Dermis microvascular lymphatic vessel endothelial cell (primary cell): ENCODE results near the gene SH2D3C. TPM values are rescaled to one million over a fixed set of nuclear protein-coding genes. Genes with fewer than 3 reads are reported as not detected.

ENCODE experiments used
- DNase-seq, 2 donors: peaks; one replicate each; pipeline versions ENCODE4 v3.0.0 to v3.0.0-alpha.2; 2010; ENCODE audit warnings: low read depth in 2 of 2
- total RNA-seq: library from RNA; depleted of rRNA; stranded (reverse); fragments of >200 nt; gene quantifications from 2 replicates; pipeline ENCODE4 v1.2.1, GENCODE V29; 2014

Gene SH2D3C
- total RNA-seq, 1 donor from 2014 or later = 61.5 TPM

GRCh38 chr9:127808347-127809001 is 30.0 kb upstream of the SH2D3C start:
- no peak for DNase-seq

DNA sequence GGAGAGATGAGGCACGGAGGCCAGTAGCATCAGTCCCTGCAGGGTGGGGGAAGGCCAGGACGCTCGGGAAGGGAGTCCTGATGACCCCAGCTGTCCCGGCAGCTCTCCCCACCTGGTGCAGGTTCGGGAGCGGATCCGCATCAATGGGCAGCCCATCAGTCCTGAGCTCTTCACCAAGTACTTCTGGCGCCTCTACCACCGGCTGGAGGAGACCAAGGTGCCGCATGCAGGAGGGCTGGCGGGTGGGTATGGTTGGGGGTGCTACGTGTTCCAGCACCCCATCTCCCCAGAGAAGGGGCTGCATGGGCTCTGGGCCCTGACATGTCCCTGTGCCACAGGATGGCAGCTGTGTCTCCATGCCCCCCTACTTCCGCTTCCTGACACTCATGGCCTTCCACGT is 28.4 kb upstream of the SH2D3C start:
- DNase-seq = no peak

DNA sequence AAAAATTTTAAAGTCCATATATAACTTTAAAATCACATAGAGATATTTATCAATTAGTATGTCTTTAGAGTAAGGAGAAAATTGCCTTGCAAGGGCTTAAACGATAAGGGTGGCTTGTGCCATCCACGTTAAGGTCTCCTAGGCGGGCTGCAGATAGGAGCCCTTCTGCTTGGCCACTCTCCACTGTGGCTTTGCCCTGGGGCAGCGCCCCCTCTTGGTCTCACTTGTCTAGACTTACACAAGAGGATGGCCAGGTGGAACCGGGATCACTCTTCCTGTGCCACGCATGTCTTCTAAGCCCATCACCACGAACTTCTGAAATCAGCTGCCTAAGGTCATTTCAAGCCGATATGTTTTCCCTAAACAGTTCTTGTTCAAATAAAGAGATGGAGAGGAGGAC is 27.2 kb upstream of the SH2D3C start:
- DNase-seq = peak in 1 of 2 donors; percentile 75

DNA sequence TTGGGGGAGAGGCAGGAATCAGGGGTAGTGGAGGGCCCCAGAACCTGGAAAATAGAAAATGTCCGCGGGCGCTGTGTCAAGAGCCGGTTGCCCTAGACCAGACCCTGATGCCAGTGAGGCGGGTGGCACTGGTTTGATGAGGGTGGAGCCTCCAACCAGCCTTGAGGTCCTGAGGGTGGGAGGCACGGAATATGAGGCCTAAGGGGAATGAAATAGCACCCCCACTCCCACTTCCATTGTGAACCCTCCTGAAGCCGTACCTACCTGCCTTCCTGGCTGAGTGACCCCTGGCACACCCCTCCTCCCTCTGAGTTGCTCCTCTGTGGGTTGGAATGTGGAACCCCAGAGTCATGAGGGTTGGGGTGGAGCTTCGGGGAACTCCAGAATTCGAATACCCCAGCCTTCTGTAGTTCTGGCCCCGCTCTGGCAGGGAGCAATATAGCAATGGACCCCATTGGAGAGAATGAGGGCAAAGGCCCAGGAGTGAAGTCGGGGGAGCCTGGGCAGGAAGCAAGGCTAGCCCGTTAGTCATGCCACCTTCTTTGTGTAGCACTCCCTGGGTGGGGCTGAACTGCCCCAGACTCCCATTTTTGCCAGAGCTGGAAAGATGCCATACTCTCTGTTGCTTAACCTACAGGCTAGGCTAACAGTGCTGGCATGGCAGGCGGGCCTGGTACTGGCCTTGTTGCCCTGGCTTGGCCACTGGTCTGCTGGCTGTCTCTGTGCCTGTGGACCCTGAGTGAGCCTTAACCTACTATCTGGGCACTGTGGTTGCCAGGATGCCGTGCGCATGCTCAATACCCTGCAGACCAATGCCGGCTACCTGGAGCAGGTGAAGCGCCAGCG is 25.3 kb upstream of the SH2D3C start:
- DNase-seq = peak in 1 of 2 donors; percentile 49

DNA sequence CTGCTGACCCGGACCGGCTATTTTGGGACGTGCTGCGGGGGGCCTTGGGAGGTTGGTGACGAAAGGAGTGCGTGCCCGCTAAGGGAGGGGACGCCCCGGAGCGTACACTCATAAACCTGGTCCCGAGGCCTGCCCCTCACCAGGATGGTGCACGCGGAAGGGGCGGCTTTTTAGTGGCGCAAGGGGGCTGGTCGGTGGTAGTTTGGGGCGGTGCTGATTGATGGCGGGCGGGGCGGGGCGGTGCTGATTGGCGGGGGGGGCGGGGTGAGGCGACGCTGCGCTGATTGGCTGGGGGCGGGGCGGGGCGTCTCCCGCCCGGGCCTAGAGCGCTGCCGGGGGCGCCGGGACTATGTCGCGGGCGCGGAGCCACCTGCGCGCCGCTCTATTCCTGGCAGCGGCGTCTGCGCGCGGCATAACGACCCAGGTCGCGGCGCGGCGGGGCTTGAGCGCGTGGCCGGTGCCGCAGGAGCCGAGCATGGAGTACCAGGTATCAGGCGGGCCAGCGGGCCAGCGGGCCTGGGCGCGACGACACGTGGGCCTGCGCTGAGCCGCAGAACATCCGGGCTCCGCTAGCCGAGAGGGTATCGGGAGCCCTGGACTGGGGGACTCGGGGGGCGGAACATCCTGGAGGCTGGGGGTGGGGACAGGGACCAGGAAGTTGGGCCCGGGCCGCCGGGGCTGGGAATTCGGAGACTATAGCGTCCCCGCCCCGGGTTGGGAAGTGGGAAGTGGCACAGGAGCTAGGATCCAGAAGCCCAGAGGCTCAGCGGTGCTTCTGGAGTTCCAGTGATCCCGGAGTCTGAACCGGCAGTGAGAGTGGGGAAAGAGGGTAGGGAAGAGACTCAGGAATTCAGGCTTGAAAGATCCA is 24.3 kb upstream of the SH2D3C start, which contains the start of gene FPGS:
Gene FPGS, plus strand, starts transcription at position 307 of the 868 bp plus-strand sequence. Its CDS starts 43 bp downstream, at position 350.
- peak; percentile 75 to 91 for DNase-seq

- DNase-seq = no peak
These were observed 23.6 kb upstream of the SH2D3C start for GRCh38 chr9:127801955-127802575.

DNA sequence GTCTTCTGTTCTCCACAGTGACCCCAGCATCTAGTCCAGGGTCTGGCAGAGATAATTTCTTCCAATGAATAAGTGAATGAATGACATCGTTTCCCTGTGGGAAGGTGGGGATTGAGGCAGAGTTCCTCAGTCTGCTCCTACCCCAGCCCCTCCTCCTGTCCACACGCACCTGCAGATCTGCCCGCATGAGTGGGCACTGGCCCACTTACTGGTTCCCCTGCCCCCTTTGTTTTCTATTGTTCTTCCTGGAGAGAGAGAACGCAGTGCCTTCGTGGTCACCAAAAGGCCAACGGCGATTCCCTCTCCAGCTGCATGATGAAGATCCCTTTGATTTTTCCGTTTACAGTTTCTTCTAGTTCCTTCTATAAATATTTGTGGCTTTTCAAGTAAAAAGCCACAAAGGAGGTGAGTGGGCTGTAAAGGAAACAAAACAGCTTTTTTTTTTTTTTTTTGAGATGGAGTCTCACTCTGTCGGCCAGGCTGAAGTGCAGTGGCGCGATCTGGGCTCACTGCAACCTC is 18.4 kb upstream of the SH2D3C start:
- DNase-seq = peak in 1 of 2 donors; percentile 43

DNA sequence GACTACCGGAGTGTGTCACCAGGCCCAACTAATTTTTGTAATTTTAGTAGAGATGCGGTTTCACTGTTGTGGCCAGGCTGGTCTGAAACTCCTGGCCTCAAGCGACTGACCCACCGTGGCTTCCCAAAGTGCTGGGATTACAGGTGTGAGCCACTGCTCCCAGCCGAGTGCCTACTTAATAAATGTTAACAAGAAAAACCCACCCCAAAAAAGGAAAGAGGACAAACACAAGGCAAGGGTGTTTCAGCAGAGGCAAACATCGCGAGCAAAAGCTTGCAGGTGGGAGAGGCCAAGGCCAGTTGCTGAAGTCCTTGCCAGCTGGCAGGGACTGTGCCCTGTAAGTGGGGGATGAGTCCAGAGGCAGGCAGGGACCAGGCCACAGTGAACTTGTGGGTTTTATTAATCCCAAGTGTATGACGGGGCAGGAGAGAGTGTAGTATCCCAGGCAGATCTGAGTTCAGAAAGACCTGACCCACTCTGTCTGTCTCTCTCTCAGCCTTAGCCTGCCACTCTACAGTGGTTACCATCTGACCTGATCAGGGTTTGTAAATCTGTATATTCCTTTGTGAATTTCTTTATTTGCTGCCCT is 17.9 kb upstream of the SH2D3C start:
- no peak for DNase-seq

GRCh38 chr9:127794001-127794791 is 15.7 kb upstream of the SH2D3C start:
- DNase-seq = no peak

- DNase-seq = peak; percentile 36 to 52
These were observed 14.7 kb upstream of the SH2D3C start for GRCh38 chr9:127793093-127793708.

DNA sequence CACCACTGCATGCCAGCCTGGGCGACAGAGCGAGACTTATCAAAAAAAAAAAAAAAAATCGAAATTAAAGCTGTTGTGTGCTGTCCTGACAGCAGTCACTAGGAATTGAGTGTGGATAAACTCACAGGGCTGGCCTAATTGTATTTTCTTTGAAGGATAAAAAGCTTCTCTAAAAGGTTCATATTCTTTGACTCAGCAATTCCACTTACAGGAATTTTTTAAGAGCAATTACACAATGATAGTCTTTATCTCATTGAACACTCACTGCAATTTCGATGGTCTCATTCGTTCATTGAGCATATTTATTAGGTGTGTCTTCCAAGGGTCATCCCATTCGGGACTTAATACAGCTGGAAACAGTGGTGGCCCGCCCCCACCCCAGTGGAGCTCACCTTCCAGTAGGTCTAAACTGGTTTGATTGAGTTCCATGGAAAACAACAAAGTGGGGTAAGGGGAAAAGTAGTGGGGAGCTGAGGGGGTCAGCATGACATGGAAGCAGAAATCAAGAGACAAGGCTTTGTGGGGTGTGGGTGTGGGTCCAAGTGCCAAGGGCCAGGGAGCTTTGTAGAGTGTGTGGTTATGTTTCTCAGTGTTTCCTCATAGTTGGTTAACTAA is 14.1 kb upstream of the SH2D3C start:
- DNase-seq = no peak

DNA sequence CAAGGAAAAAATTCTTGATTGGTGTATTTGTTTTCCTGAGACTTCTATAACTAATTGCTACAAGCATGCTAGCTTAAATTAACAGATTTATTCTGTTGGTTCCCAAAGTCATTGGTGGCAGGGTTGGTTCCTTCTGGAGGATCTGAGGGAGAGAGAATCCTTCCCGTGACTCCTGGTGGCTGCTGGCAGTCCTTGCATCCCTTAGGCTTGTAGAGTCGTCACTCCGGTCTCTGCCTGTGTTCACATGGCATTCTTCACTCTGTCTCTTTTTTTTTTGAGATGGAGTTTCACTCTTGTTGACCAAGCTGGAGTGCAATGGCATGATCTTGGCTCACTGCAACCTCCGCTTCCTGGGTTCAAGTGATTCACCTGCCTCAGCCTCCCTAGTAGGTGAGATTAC is 12.6 kb upstream of the SH2D3C start:
- no peak for DNase-seq

DNA sequence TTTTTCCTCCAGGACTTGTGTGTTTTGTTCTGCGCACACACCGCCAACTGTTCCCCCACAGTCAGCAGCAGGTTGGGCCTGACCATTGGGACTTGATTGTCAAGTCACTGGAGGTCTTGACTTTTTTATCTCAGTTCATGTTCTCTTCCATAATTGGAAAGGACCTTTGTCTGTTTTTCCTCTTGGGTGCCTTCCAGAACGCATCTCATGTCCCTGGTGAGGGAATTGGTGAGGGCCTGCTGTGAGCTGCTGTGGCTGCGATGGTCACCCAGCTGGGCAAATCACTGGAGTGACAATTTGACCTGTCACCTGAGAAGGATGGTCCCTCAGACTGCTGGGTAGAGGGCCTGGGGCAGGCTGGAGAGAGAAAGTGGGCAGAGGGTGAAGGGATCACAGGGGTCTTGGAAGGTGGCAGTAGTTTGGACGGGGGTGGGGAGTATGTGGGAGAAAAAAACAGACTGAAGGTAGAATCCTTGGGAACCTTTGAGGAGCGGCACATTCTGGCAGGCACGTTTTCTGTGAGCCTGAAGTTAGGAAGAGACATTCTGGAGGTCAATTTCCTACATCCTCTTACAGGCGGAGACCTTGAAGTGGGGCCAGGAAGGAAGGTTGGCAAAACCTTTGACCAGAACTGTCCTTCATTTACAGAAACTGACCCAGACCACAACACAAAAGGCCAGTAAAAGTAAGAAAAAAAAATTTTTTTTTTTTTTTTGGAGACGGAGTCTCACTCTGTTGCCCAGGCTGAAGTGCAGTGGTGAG is 11.8 kb upstream of the SH2D3C start:
- DNase-seq = no peak

GRCh38 chr9:127789179-127789578 is 10.7 kb upstream of the SH2D3C start:
- no peak for DNase-seq

GRCh38 chr9:127788337-127789011 is 10.0 kb upstream of the SH2D3C start:
- no peak for DNase-seq

DNA sequence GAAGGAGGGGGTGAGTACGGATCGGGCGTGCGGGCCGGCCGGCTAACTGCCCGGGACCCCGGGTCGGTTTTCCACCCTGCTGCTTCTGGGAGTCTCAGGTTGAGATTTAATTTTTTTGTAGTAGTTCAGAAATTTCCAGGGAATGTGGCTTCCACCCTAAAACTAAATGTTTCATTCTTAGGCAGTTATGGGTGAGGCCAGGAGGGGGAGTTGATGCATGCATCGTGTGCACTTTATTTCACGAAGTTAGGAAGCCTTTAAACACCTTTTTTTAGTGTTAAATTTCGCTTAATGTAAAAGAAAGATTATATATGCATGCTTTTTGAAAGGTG is 8.3 kb upstream of the SH2D3C start:
- peak in 1 of 2 donors; percentile 42 for DNase-seq

DNA sequence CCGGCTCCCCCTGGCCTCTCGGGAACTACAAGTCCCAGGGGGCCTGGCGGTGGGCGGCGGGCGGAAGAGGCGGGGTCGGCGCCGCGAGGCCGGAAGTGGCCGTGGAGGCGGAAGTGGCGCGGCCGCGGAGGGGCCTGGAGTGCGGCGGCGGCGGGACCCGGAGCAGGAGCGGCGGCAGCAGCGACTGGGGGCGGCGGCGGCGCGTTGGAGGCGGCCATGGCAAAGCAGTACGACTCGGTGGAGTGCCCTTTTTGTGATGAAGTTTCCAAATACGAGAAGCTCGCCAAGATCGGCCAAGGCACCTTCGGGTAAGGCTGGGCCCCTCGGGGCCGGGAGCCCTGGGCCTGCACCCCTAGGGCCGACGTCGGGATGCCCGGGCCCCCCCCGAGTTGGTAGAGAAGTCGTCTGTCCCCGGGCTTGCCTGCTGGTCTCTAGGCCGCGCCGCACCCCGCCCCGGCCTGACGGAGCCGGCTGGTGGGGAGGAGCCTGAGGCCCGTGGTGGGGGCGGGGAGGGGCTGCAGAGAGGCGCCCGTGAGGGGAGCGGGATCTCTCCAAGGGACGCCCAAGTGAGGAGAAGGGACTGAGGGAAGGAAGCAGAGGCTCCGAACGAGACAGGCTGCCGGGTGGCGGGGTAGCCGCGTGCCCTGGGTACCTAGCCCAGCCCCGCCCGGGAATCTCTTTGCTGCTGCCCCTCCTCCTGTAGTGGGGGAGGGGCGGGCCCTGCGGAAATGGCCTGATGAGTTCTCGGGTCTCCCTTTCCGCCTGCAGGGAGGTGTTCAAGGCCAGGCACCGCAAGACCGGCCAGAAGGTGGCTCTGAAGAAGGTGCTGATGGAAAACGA is 7.7 kb upstream of the SH2D3C start, which contains the start of gene CDK9:
Gene CDK9, plus strand, starts transcription at position 102 of the 840 bp plus-strand sequence. Its CDS starts 115 bp downstream, at position 217.
- DNase-seq = peak; percentile 70 to 93
